Endothelial cell of umbilical vein (primary cell): ENCODE data around the gene DPF3. TPM values are rescaled to one million over a fixed set of nuclear protein-coding genes. Genes with fewer than 3 reads are reported as not detected.

Experiments used
- BruUV-seq: library from RNA; stranded (reverse); fragments of 400-500 nt; replicated peaks from 2 replicates; lab custom pipeline; 2021; lab: Mats Ljungman, UMichigan
- CTCF ChIA-PET: fragments of 300-600, 350-600 bp; sonication (Branson Sonifier 250); formaldehyde crosslinking; loops from one replicate; lab custom pipeline; 2021; ENCODE audit warnings: antibody characterized with exemption, inconsistent platforms; lab: Charles Lee
- POLR2A ChIA-PET: fragments of 300-600, 350-600 bp; sonication (Branson Sonifier 250); formaldehyde crosslinking; loops from one replicate; lab custom pipeline; 2021; ENCODE audit warnings: antibody characterized with exemption, inconsistent platforms; lab: Charles Lee
- DNase-seq: peaks from one replicate; pipeline ENCODE4 v3.0.0-alpha.2; 2011; ENCODE audit warnings: low read depth, low spot score
- FAIRE-seq: peaks from 2 replicates; lab custom pipeline; 2011; peaks lifted over from hg19 to GRCh38; lab: Jason Lieb, UNC
- H2AFZ ChIP-seq: 2 replicates; pipeline ENCODE4 v1.6.0; 2012; ENCODE audit warnings: low read depth, low read length, control low read depth, inconsistent platforms
- H3K27ac ChIP-seq: 2 replicates; pipeline ENCODE4 v1.5.1; 2011; ENCODE audit warnings: low read depth, mild to moderate bottlenecking, control low read depth, low read length, moderate library complexity; ENCODE audit not compliant: insufficient read depth
- H3K27me3 ChIP-seq, 2 experiments: 2 replicates each; pipeline versions ENCODE4 v1.6.0 to v1.6.1; 2011; ENCODE audit warnings: low read length in 2 of 2, mixed read lengths in 1 of 2; ENCODE audit not compliant: control insufficient read depth in 2 of 2, insufficient read depth in 2 of 2
- H3K36me3 ChIP-seq, 2 experiments: 2 replicates in 1 of 2; 3 replicates in 1 of 2; pipeline ENCODE4 v1.5.1; 2011; ENCODE audit warnings: low read length in 2 of 2, mild to moderate bottlenecking in 1 of 2, moderate library complexity in 1 of 2; ENCODE audit not compliant: control insufficient read depth in 2 of 2, insufficient read depth in 2 of 2; ENCODE audit errors: extremely low read depth in 1 of 2
- H3K4me1 ChIP-seq: 3 replicates; pipeline ENCODE4 v1.5.1; 2011; ENCODE audit warnings: mild to moderate bottlenecking, low read length; ENCODE audit not compliant: control insufficient read depth, insufficient read depth; ENCODE audit errors: extremely low read depth
- H3K4me2 ChIP-seq: 2 replicates; pipeline ENCODE4 v1.6.1; 2011; ENCODE audit warnings: low read length, control low read depth, mixed read lengths; ENCODE audit not compliant: insufficient read depth
- H3K4me3 ChIP-seq, 3 experiments: fragments of 200-600 bp in 1 of 3; sonication (generic), shearing (Covaris generic) in 1 of 3; replicated peaks in 1 of 3; 2 replicates each; pipeline ENCODE4 v1.5.1; 2011 to 2016; ENCODE audit warnings: control low read depth in 3 of 3, low read length in 3 of 3, mild to moderate bottlenecking in 2 of 3, inconsistent platforms in 1 of 3, low read depth in 1 of 3, moderate library complexity in 1 of 3; ENCODE audit not compliant: insufficient read depth in 1 of 3
- H3K79me2 ChIP-seq: 2 replicates; pipeline ENCODE4 v1.6.0; 2012; ENCODE audit warnings: low read length, inconsistent platforms; ENCODE audit not compliant: control insufficient read depth, insufficient read depth
- H3K9ac ChIP-seq: replicated peaks from 2 replicates; pipeline ENCODE3; 2011; ENCODE audit warnings: low read length, control low read depth; ENCODE audit not compliant: insufficient read depth; ENCODE audit errors: extremely low read depth
- H3K9me1 ChIP-seq: replicated peaks from 3 replicates; pipeline ENCODE4 v1.6.0; 2011; ENCODE audit warnings: mild to moderate bottlenecking, low read length; ENCODE audit not compliant: control insufficient read depth, insufficient read depth; ENCODE audit errors: extremely low read depth
- H3K9me3 ChIP-seq: replicated peaks from 2 replicates; pipeline ENCODE4 v1.5.1; 2012; ENCODE audit warnings: low read length, inconsistent platforms; ENCODE audit not compliant: control insufficient read depth, insufficient read depth
- H4K20me1 ChIP-seq: replicated peaks from 2 replicates; pipeline ENCODE3; 2011; ENCODE audit warnings: mild to moderate bottlenecking, low read length; ENCODE audit not compliant: control insufficient read depth, insufficient read depth; ENCODE audit errors: extremely low read depth
- EZH2 ChIP-seq: IDR thresholded peaks from 2 replicates; pipeline ENCODE4 v1.6.1; 2012; ENCODE audit warnings: borderline replicate concordance, low read depth, mild to moderate bottlenecking, moderate library complexity, low read length, inconsistent platforms; ENCODE audit not compliant: severe bottlenecking
- FOS ChIP-seq: IDR thresholded peaks from 2 replicates; pipeline ENCODE4 v1.6.1; 2011; ENCODE audit warnings: mild to moderate bottlenecking, low read length, moderate library complexity, borderline replicate concordance; ENCODE audit not compliant: insufficient read depth
- GATA2 ChIP-seq: IDR thresholded peaks from 2 replicates; pipeline ENCODE4 v1.7.0; 2011; ENCODE audit warnings: low read depth, mild to moderate bottlenecking, moderate library complexity, mixed read lengths, low read length; ENCODE audit not compliant: insufficient read length, insufficient read depth
- JUN ChIP-seq: IDR thresholded peaks from 2 replicates; pipeline ENCODE4 v1.6.1; 2011; ENCODE audit warnings: borderline replicate concordance, low read depth; ENCODE audit not compliant: insufficient read length, insufficient read depth
- MYC ChIP-seq: IDR thresholded peaks from one replicate; pipeline ENCODE4 v1.6.1; 2011; ENCODE audit warnings: mild to moderate bottlenecking, low read depth, low read length
- POLR2A ChIP-seq: IDR thresholded peaks from 2 replicates; pipeline ENCODE4 v1.6.1; 2012; ENCODE audit warnings: low read depth, mild to moderate bottlenecking, control low read depth, low read length
- dilution Hi-C: fragments of 300-500 bp; cut with MboI; formaldehyde crosslinking; loops from one replicate; pipeline ENCODE4 v1.15.0; 2019; ENCODE audit warnings: low sequenced_read_pairs; ENCODE audit not compliant: extremely low pct_ligation_motif_present
- intact Hi-C: fragments of 100-400 bp; cut with micrococcal nuclease; formaldehyde crosslinking; loops from one replicate; pipeline ENCODE4 v1.10.0; 2022
- polyA plus RNA-seq, 4 experiments: library from polyadenylated mRNA; depleted of rRNA in 3 of 4; stranded (reverse) in 3 of 4; unstranded in 1 of 4; fragments of >200 nt; gene quantifications; 2 replicates each; pipeline versions ENCODE4 v1.2.1 to v1.2.3, GENCODE V29; 2011 to 2012; ENCODE audit warnings: missing spikeins in 1 of 4
- total RNA-seq: library from RNA; stranded (reverse); gene quantifications from 2 replicates; pipeline ENCODE4 v1.2.3, GENCODE V29; 2021
- TF ChIP-seq, protein P1 (sequence below): IDR thresholded peaks from 2 replicates; pipeline ENCODE4 v1.6.1; 2011; ENCODE audit not compliant: insufficient read depth, insufficient read length
- TF ChIP-seq, protein P2 (sequence below), 2 donors: IDR thresholded peaks; 1 replicate in 1 of 2; 2 replicates in 1 of 2; pipeline ENCODE4 v1.5.1; 2011; ENCODE audit warnings: low read length in 2 of 2, mild to moderate bottlenecking in 2 of 2, moderate library complexity in 2 of 2, control low read depth in 1 of 2, inconsistent platforms in 1 of 2, low read depth in 1 of 2; ENCODE audit not compliant: insufficient read depth in 1 of 2; ENCODE audit errors: extremely low read depth in 1 of 2

Gene DPF3
- total and polyA plus RNA-seq, 2 donors (not counting 3 experiments of a cell fraction or from before 2014, with no cell fraction given): 2.4 to 3.5 TPM

DNA sequence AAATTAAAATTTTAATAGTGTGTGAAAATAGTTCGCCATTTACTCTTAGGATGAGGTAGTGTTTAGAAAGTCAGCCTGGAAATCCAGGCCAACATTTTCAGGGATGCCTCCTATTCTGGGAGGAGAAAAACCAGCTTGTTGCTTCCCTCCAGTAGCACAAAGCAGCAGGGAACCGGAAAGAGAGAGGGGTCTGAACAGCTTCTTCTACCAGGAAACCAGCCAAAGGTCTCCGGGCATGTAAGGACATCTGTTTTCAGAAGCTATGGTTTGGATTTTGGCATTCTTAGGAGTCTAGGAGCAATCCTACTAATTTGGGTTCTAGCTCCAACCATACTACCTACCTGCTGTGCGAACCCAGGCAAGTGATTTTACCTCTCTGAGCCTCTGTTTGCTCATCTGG, 85.3 kb downstream of the DPF3 start:
- intact Hi-C loops: no loop called here
- dilution Hi-C loops: no loop called here
- TF ChIP-seq GATA2 (no peak), FOS (no peak), MYC (no peak), POLR2A (no peak), JUN (no peak), EZH2 (no peak)
- TF ChIP-seq, protein P1, sequence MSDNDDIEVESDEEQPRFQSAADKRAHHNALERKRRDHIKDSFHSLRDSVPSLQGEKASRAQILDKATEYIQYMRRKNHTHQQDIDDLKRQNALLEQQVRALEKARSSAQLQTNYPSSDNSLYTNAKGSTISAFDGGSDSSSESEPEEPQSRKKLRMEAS: no peak
- TF ChIP-seq, protein P2, sequence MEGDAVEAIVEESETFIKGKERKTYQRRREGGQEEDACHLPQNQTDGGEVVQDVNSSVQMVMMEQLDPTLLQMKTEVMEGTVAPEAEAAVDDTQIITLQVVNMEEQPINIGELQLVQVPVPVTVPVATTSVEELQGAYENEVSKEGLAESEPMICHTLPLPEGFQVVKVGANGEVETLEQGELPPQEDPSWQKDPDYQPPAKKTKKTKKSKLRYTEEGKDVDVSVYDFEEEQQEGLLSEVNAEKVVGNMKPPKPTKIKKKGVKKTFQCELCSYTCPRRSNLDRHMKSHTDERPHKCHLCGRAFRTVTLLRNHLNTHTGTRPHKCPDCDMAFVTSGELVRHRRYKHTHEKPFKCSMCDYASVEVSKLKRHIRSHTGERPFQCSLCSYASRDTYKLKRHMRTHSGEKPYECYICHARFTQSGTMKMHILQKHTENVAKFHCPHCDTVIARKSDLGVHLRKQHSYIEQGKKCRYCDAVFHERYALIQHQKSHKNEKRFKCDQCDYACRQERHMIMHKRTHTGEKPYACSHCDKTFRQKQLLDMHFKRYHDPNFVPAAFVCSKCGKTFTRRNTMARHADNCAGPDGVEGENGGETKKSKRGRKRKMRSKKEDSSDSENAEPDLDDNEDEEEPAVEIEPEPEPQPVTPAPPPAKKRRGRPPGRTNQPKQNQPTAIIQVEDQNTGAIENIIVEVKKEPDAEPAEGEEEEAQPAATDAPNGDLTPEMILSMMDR (IDR thresholded peaks at IDR 0.05; ENCODE audit: extremely low read depth in 1 of 2, insufficient read depth in 1 of 2, low read depth in 1 of 2, low read length in 2 of 2): no peak
- ChIA-PET POLR2A (no interaction called here), CTCF (interaction anchor here (1.2 to 1.6 kb wide), 3 partner anchors 10 to 291 kb away, joined by 3 to 5 read pairs (median 3); no protein-coding TSS in a partner anchor)
- Histone ChIP-seq H3K79me2 (no peaks in the 10 kb centered on the region), H2AFZ (no peak overlapping the region), H3K9me3 (no peaks in the 10 kb centered on the region), H3K4me3 (no peak overlapping the region), H4K20me1 (no peaks in the 10 kb centered on the region), H3K36me3 (no peaks in the 10 kb centered on the region), H3K9me1 (no peaks in the 10 kb centered on the region), H3K9ac (no peak overlapping the region), H3K27ac (no peak overlapping the region), H3K4me2 (no peak overlapping the region), H3K27me3 (no peaks in the 10 kb centered on the region), H3K4me1 (peaks cover 5% of the 10 kb centered on the region)
- FAIRE-seq (no peak), DNase-seq (no peak)
- BruUV-seq: no TSS peak
